Measurements from ENCODE around the gene SMO. TPM values are rescaled to one million over a fixed set of nuclear protein-coding genes. Genes with fewer than 3 reads are reported as not detected.

The SMO gene
- total and polyA plus RNA-seq, 2 donors (not counting 1 experiment from before 2014, with no cell fraction given): 0.39 to 1.4 TPM

DNA sequence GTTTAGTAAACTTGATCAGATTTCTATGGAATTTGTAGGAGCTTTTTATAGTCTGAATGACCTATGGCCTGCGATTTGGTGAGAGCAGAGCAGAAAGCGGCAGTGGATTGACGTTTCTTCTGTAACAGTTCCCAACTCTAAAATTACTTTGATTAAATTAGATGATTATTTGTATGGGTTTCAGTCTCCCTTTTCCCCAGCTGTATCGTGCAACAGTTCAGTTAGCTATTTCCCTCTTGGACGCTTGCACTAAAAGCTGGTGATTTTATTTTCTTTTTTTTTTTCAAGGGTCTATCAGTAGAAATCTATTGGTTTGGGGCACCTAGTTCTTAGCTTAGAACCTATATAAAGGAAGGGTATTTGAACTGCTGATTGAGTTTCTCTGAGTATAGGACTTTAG lies 43.2 kb downstream of the SMO start:
- Mint-ChIP-seq H3K4me1 (peaks cover 3% of the 10 kb centered on the region), H3K27ac (no peak overlapping the region), H3K9me3 (ENCODE audit: insufficient read depth) (no peaks in the 10 kb centered on the region), H3K4me3 (no peak overlapping the region), H3K27me3 (no peaks in the 10 kb centered on the region)
- H3K27ac ChIP-seq (ENCODE audit: low read length in 2 of 2): no peak overlapping the region
- DNase-seq (no peak), ATAC-seq (ENCODE audit: low read depth) (no peak)
- H3K4me3 ChIP-seq (ENCODE audit: control extremely low read depth in 1 of 5, extremely low read depth in 1 of 5, insufficient read depth in 1 of 5, low read depth in 2 of 5, low read length in 4 of 5): no peak overlapping the region
- H3K4me2 ChIP-seq (replicated peaks; ENCODE audit: low read depth, low read length, poor library complexity, severe bottlenecking): no peak overlapping the region
- H3K9me3 ChIP-seq (ENCODE audit: control extremely low read depth in 1 of 3, control insufficient read depth in 2 of 3, insufficient read depth in 1 of 3, low read length in 2 of 3): no peaks in the 10 kb centered on the region
- CTCF ChIA-PET: interaction anchor here (1.8 to 5.0 kb wide), 2 partner anchors 12 to 40 kb away, joined by 6 to 52 read pairs; no protein-coding TSS in a partner anchor
- H3K9ac ChIP-seq (ENCODE audit: low read length): no peak overlapping the region
- H3K27me3 ChIP-seq (replicated peaks in 1 of 4; ENCODE audit: control extremely low read depth in 1 of 4, control insufficient read depth in 3 of 4, insufficient read depth in 4 of 4, low read length in 3 of 4): no peaks in the 10 kb centered on the region
- peaks cover 10% of the 10 kb centered on the region for H4K20me1 ChIP-seq (ENCODE audit: control insufficient read depth, insufficient read depth, low read length, poor library complexity, severe bottlenecking)
- peaks cover 92% of the 10 kb centered on the region for H3K79me2 ChIP-seq (ENCODE audit: control insufficient read depth, insufficient read depth, low read length)
- H3K4me1 ChIP-seq (ENCODE audit: control insufficient read depth in 2 of 2, insufficient read depth in 2 of 2, low read length in 2 of 2): peaks cover 0 to 1% of the 10 kb centered on the region in 2 donors
- H2AFZ ChIP-seq (ENCODE audit: insufficient read depth, low read depth, low read length, poor library complexity, severe bottlenecking): no peak overlapping the region
- intact Hi-C loops (cut with micrococcal nuclease): no loop called here
- H3K36me3 ChIP-seq (replicated peaks in 1 of 2; ENCODE audit: control extremely low read depth in 1 of 2, control insufficient read depth in 1 of 2, extremely low read depth in 1 of 2, insufficient read depth in 2 of 2, low read length in 1 of 2): no peaks in the 10 kb centered on the region
- WGBS (ENCODE audit: insufficient coverage): no CpG with 5 or more reads among the region's 5 CpGs
- TF ChIP-seq EZH2 (IDR thresholded peaks at IDR 0.05; ENCODE audit: borderline replicate concordance, insufficient read depth, low read depth, low read length, poor library complexity, severe bottlenecking): no peak
- TF ChIP-seq, protein P1, sequence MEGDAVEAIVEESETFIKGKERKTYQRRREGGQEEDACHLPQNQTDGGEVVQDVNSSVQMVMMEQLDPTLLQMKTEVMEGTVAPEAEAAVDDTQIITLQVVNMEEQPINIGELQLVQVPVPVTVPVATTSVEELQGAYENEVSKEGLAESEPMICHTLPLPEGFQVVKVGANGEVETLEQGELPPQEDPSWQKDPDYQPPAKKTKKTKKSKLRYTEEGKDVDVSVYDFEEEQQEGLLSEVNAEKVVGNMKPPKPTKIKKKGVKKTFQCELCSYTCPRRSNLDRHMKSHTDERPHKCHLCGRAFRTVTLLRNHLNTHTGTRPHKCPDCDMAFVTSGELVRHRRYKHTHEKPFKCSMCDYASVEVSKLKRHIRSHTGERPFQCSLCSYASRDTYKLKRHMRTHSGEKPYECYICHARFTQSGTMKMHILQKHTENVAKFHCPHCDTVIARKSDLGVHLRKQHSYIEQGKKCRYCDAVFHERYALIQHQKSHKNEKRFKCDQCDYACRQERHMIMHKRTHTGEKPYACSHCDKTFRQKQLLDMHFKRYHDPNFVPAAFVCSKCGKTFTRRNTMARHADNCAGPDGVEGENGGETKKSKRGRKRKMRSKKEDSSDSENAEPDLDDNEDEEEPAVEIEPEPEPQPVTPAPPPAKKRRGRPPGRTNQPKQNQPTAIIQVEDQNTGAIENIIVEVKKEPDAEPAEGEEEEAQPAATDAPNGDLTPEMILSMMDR (IDR thresholded peaks at IDR 0.05): no peak
- POLR2A ChIA-PET: no interaction called here

- intact Hi-C loops (cut with micrococcal nuclease): no loop called here
- Histone ChIP-seq H3K4me1 (ENCODE audit: control insufficient read depth in 2 of 2, insufficient read depth in 2 of 2, low read length in 2 of 2) (peaks cover 0 to 4% of the 10 kb centered on the region in 2 donors), H3K79me2 (ENCODE audit: control insufficient read depth, insufficient read depth, low read length) (peaks cover 57% of the 10 kb centered on the region), H2AFZ (ENCODE audit: insufficient read depth, low read depth, low read length, poor library complexity, severe bottlenecking) (no peak overlapping the region), H3K4me3 (ENCODE audit: control extremely low read depth in 1 of 5, extremely low read depth in 1 of 5, insufficient read depth in 1 of 5, low read depth in 2 of 5, low read length in 4 of 5) (no peak overlapping the region), H3K4me2 (replicated peaks; ENCODE audit: low read depth, low read length, poor library complexity, severe bottlenecking) (no peak overlapping the region), H4K20me1 (ENCODE audit: control insufficient read depth, insufficient read depth, low read length, poor library complexity, severe bottlenecking) (no peaks in the 10 kb centered on the region), H3K27me3 (replicated peaks in 1 of 4; ENCODE audit: control extremely low read depth in 1 of 4, control insufficient read depth in 3 of 4, insufficient read depth in 4 of 4, low read length in 3 of 4) (no peaks in the 10 kb centered on the region), H3K27ac (ENCODE audit: low read length in 2 of 2) (no peak overlapping the region), H3K9ac (ENCODE audit: low read length) (no peak overlapping the region), H3K9me3 (ENCODE audit: control extremely low read depth in 1 of 3, control insufficient read depth in 2 of 3, insufficient read depth in 1 of 3, low read length in 2 of 3) (no peaks in the 10 kb centered on the region), H3K36me3 (replicated peaks in 1 of 2; ENCODE audit: control extremely low read depth in 1 of 2, control insufficient read depth in 1 of 2, extremely low read depth in 1 of 2, insufficient read depth in 2 of 2, low read length in 1 of 2) (no peaks in the 10 kb centered on the region)
- POLR2A ChIA-PET: no interaction called here
- Mint-ChIP-seq H3K9me3 (ENCODE audit: insufficient read depth) (no peaks in the 10 kb centered on the region), H3K27ac (no peak overlapping the region), H3K27me3 (no peaks in the 10 kb centered on the region), H3K4me3 (no peak overlapping the region), H3K4me1 (peaks cover 7% of the 10 kb centered on the region)
- CTCF ChIA-PET: interaction anchor here (1.0 to 2.0 kb wide), 3 partner anchors 20 to 60 kb away, joined by 3 to 8 read pairs (median 6); no protein-coding TSS in a partner anchor
- TF ChIP-seq EZH2 (IDR thresholded peaks at IDR 0.05; ENCODE audit: borderline replicate concordance, insufficient read depth, low read depth, low read length, poor library complexity, severe bottlenecking): no peak
- TF ChIP-seq, protein P1 (IDR thresholded peaks at IDR 0.05): no peak
- DNase-seq (no peak), ATAC-seq (ENCODE audit: low read depth) (no peak)
- 83% methylated on average over 3 of the region's 8 CpGs for WGBS (ENCODE audit: insufficient coverage)
These were observed 50.1 kb downstream of the SMO start for GRCh38 chr7:129238546-129238945.
